Fibroblast of pulmonary artery (primary cell): ENCODE results near the gene HK1.
"Not testable (repeated sequence)": the region's sequence is repeated elsewhere in the genome, so short reads cannot be mapped to it uniquely, and the experiment has no call there.

Source experiments
- DNase-seq: peaks from one replicate; pipeline ENCODE4 v3.0.0-alpha.2; 2010; ENCODE audit warnings: low read depth
- H3K4me3 ChIP-seq: replicated peaks from 2 replicates; pipeline ENCODE4 v1.5.1; 2011; ENCODE audit warnings: low read depth, mild to moderate bottlenecking, control low read depth, low read length, moderate library complexity
- CTCF ChIP-seq: IDR thresholded peaks from 2 replicates; pipeline ENCODE4 v1.5.1; 2011; ENCODE audit warnings: mild to moderate bottlenecking, control low read depth, low read length, inconsistent platforms; ENCODE audit errors: missing control alignments

The HK1 gene

GRCh38 chr10:69446229-69446628 lies 167.9 kb downstream of the HK1 start:
- TF ChIP-seq CTCF: no peak
- no peak overlapping the region for H3K4me3 ChIP-seq
- peak; percentile 45 for DNase-seq

GRCh38 chr10:69446650-69447151 lies 168.4 kb downstream of the HK1 start:
- peak; percentile 80 for DNase-seq
- no peak for TF ChIP-seq CTCF
- no peak overlapping the region for H3K4me3 ChIP-seq

GRCh38 chr10:69449841-69450240 lies 171.5 kb downstream of the HK1 start:
- DNase-seq: peak; percentile 46
- TF ChIP-seq CTCF: peak; percentile 50

GRCh38 chr10:69450395-69450794 lies 172.1 kb downstream of the HK1 start:
- DNase-seq: not testable (repeated sequence)

More at GRCh38 chr10:69449841-69450240, 171.5 kb downstream of the HK1 start:
- H3K4me3 ChIP-seq: no peak overlapping the region

GRCh38 chr10:69451209-69451783 lies 173.0 kb downstream of the HK1 start, which contains the start of gene TSPAN15:
TSS of gene TSPAN15 (plus strand) at chr10:69451465. CDS start at chr10:69451595, 130 bp downstream.
- DNase-seq: peak; percentile 72
- peak within 1 kb of the TSS; percentile 57 for H3K4me3 ChIP-seq
- no peak for TF ChIP-seq CTCF

More at GRCh38 chr10:69450395-69450794, 172.1 kb downstream of the HK1 start:
- H3K4me3 ChIP-seq: not testable (repeated sequence)
